Lower leg skin (tissue), 3 donors: ENCODE results near the gene HPGD.

ENCODE experiments used
- CTCF ChIP-seq, 3 donors: fragments of 450-650 bp; IDR thresholded peaks; one replicate each; pipeline ENCODE4 v1.5.1; 2016; ENCODE audit warnings: antibody characterized with exemption in 3 of 3, mild to moderate bottlenecking in 3 of 3, moderate library complexity in 2 of 3
- POLR2A ChIP-seq, 2 donors: fragments of 450-650 bp; IDR thresholded peaks; one replicate each; pipeline ENCODE4 v1.6.1; 2016 to 2017; ENCODE audit warnings: antibody characterized with exemption in 2 of 2, mild to moderate bottlenecking in 1 of 2, moderate library complexity in 1 of 2

DNA sequence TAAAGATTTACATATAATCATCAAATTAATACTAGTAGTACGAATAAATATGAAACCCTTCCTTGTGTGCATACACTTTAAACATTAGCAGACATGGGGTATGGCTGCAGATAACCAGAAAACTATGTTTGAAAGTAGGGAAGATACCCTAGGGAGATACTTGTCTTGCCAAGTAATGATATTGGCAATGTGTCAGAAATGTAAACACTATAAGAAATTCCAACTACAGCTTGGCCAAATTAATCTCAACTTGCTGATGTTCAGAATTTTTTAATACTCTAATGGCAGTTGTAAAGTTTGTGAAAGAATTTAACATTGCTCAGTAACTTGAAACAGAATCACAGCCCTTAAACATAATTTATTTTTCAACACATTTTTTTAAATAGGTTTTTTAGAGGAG, 27.4 kb upstream of the HPGD start:
- TF ChIP-seq CTCF (IDR thresholded peaks at IDR 0.05) (no peak), POLR2A (IDR thresholded peaks at IDR 0.05) (no peak)
